Measurements from ENCODE around the gene BYSL.
A peak's percentile ranks its signal among the peaks of the same experiment; 100 is the strongest.

BYSL gene

GRCh38 chr6:41894366-41895299 is 26.7 kb upstream of the BYSL start:
- Histone ChIP-seq H3K27ac (ENCODE audit: low read depth, low read length) (peak overlapping the region; percentile 86), H3K9ac (ENCODE audit: low read length) (peak overlapping the region; percentile 87), H4K20me1 (ENCODE audit: low read depth, low read length) (0 out of 2 replicates have a peak, but pooled peaks cover 16% of the 10 kb centered on the region), H3F3A (ENCODE audit: insufficient read depth) (peaks cover 44% of the 10 kb centered on the region), H3K27me3 (ENCODE audit: low read length) (no peaks in the 10 kb centered on the region), H3K9me3 (ENCODE audit: insufficient read depth, low read length) (no peaks in the 10 kb centered on the region), H3K9me2 (replicated peaks; ENCODE audit: insufficient read depth, low read length) (no peaks in the 10 kb centered on the region), H3K4me3 (ENCODE audit: insufficient read depth, low read length, poor library complexity, severe bottlenecking) (peak overlapping the region; percentile 94), H3K79me2 (ENCODE audit: insufficient read depth, low read length) (peaks cover 42% of the 10 kb centered on the region), H3K4me2 (ENCODE audit: low read depth, low read length, poor library complexity, severe bottlenecking) (peak overlapping the region; percentile 71), H3K36me3 (ENCODE audit: low read length) (peaks cover 23% of the 10 kb centered on the region), H2AFZ (ENCODE audit: low read depth, low read length, severe bottlenecking) (peak overlapping the region; percentile 79)
- TF ChIP-seq CTCF (IDR thresholded peaks at IDR 0.05; ENCODE audit: insufficient read depth, low read length, poor library complexity, severe bottlenecking) (no peak), EZH2phosphoT487 (conservative IDR thresholded peaks at IDR 0.05; ENCODE audit: low read length) (no peak)

DNA sequence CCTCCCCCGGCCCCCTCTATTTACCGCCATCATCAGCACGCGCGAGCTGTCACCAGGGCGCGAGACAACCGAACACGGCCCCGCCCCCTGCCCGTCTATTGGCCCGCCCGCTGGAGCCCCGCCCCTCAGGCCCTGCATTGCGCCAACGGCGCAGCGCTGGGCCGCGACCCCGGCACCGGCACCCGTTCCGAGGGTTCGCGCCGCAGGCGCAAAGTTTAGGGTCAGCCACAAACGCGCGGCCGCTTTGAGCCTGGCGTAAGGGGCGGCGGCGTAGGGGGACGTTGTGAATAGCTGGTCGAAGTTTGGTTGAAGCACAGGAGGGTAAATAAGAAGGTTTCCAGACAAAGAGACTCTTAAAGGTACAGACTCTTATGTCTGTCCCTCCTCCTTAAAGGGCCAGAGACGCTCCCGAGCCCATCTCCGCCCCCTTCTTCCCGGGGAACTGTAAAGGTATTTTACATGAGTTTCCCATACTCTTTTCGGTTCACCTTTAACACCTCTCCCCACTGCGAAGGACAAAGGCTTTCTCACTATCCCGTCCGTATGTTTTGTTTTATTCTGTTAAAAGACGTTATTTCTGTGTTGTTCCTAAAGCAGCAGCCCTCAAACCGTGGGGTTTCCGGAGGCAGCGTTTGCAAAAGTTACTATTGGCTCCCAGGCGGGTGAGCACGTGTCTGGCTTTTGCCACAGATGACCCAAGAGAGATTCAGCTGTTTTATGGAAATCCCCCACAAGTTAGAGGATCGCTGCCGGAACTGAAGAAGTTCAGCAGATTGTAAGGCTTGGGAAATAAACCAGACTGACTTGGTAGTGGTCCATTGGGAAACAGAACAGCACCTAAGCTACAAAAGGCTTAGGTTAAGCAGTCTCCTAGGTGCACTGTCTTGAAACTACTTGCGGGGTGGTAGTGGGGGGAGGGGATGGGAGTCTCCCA is 25.7 kb upstream of the BYSL start, which contains the start of gene USP49:
Gene USP49, minus strand, starts transcription at position 76 of the 934 bp plus-strand sequence. CDS start 88,392 bp downstream, outside the sequence.
- TF ChIP-seq EZH2phosphoT487 (conservative IDR thresholded peaks at IDR 0.05; ENCODE audit: low read length) (no peak), CTCF (IDR thresholded peaks at IDR 0.05; ENCODE audit: insufficient read depth, low read length, poor library complexity, severe bottlenecking) (no peak)

GRCh38 chr6:41896281-41896680 is 25.0 kb upstream of the BYSL start:
- H3K9me2 ChIP-seq (replicated peaks; ENCODE audit: insufficient read depth, low read length): no peaks in the 10 kb centered on the region
- no peaks in the 10 kb centered on the region for H3K9me3 ChIP-seq (ENCODE audit: insufficient read depth, low read length)
- peak overlapping the region; percentile 94 for H3K4me3 ChIP-seq (ENCODE audit: insufficient read depth, low read length, poor library complexity, severe bottlenecking)
- TF ChIP-seq EZH2phosphoT487 (conservative IDR thresholded peaks at IDR 0.05; ENCODE audit: low read length): no peak
- TF ChIP-seq CTCF (IDR thresholded peaks at IDR 0.05; ENCODE audit: insufficient read depth, low read length, poor library complexity, severe bottlenecking): no peak
- peaks cover 34% of the 10 kb centered on the region for H3K79me2 ChIP-seq (ENCODE audit: insufficient read depth, low read length)
- H3K36me3 ChIP-seq (ENCODE audit: low read length): peaks cover 15% of the 10 kb centered on the region; the same call in 1 of the 2 replicates
- peak overlapping the region; percentile 87 for H3K9ac ChIP-seq (ENCODE audit: low read length)
- H3F3A ChIP-seq (ENCODE audit: insufficient read depth): peaks cover 39% of the 10 kb centered on the region
- no peaks in the 10 kb centered on the region for H3K27me3 ChIP-seq (ENCODE audit: low read length)
- peak overlapping the region; percentile 79 for H2AFZ ChIP-seq (ENCODE audit: low read depth, low read length, severe bottlenecking)
- H3K27ac ChIP-seq (ENCODE audit: low read depth, low read length): peak overlapping the region; percentile 86
- H4K20me1 ChIP-seq (ENCODE audit: low read depth, low read length): 0 out of 2 replicates have a peak, but pooled peaks cover 15% of the 10 kb centered on the region
- peak overlapping the region; percentile 71 for H3K4me2 ChIP-seq (ENCODE audit: low read depth, low read length, poor library complexity, severe bottlenecking)

More for the DNA sequence above, 25.7 kb upstream of the BYSL start, which contains the start of gene USP49:
- Histone ChIP-seq H3K4me3 (ENCODE audit: insufficient read depth, low read length, poor library complexity, severe bottlenecking) (peak within 1 kb of the TSS; percentile 94), H2AFZ (ENCODE audit: low read depth, low read length, severe bottlenecking) (peak within 1 kb of the TSS; percentile 79), H3K4me2 (ENCODE audit: low read depth, low read length, poor library complexity, severe bottlenecking) (peak within 1 kb of the TSS; percentile 71), H3F3A (ENCODE audit: insufficient read depth) (peaks cover 44% of the 10 kb centered on the region), H3K9me3 (ENCODE audit: insufficient read depth, low read length) (no peaks in the 10 kb centered on the region), H3K36me3 (ENCODE audit: low read length) (peaks cover 20% of the 10 kb centered on the region; the same call in 1 of the 2 replicates), H3K79me2 (ENCODE audit: insufficient read depth, low read length) (peaks cover 41% of the 10 kb centered on the region), H3K9ac (ENCODE audit: low read length) (peak within 1 kb of the TSS; percentile 87), H3K27ac (ENCODE audit: low read depth, low read length) (peak within 1 kb of the TSS; percentile 86), H4K20me1 (ENCODE audit: low read depth, low read length) (0 out of 2 replicates have a peak, but pooled peaks cover 16% of the 10 kb centered on the region), H3K9me2 (replicated peaks; ENCODE audit: insufficient read depth, low read length) (no peaks in the 10 kb centered on the region), H3K27me3 (ENCODE audit: low read length) (no peaks in the 10 kb centered on the region)
